Activated CD8-positive, alpha-beta T cell treated with anti-CD3 and anti-CD28 coated beads, Interleukin-2, amount 10 ng/mL, durations not matched to agents 7 days and 5 days (primary cell): Measurements from ENCODE around the gene STK25. TPM values are rescaled to one million over a fixed set of nuclear protein-coding genes. Genes with fewer than 3 reads are reported as not detected.
A peak's percentile ranks its signal among the peaks of the same experiment; 100 is the strongest.

ENCODE experiments used
- ATAC-seq: fragments of 150-1000 bp; cut with Tn5 transposase; one replicate; pipeline ENCODE4 v1.10.0; 2021; ENCODE audit warnings: moderate library complexity
- CTCF ChIA-PET: fragments of 350-600 bp; sonication (Branson Sonifier 250); formaldehyde crosslinking; loops from one replicate; lab custom pipeline; 2021; ENCODE audit warnings: antibody characterized with exemption; lab: Charles Lee
- POLR2A ChIA-PET: fragments of 350-600 bp; sonication (Branson Sonifier 250); formaldehyde crosslinking; loops from one replicate; lab custom pipeline; 2021; ENCODE audit warnings: antibody characterized with exemption; lab: Charles Lee
- DNase-seq: peaks from one replicate; pipeline ENCODE4 v3.0.0-alpha.2; 2020
- H3K27ac Mint-ChIP-seq: one replicate; pipeline ENCODE4 v1.8.0; 2021; ENCODE audit warnings: mild to moderate bottlenecking, mixed read lengths
- H3K27me3 Mint-ChIP-seq: one replicate; pipeline ENCODE4 v1.8.0; 2021; ENCODE audit warnings: low read depth, mixed read lengths
- H3K36me3 Mint-ChIP-seq: one replicate; pipeline ENCODE4 v1.8.0; 2021; ENCODE audit warnings: low read depth, mixed read lengths
- H3K4me1 Mint-ChIP-seq: one replicate; pipeline ENCODE4 v1.8.0; 2021; ENCODE audit warnings: low read depth, mixed read lengths
- H3K4me3 Mint-ChIP-seq: one replicate; pipeline ENCODE4 v1.8.0; 2021; ENCODE audit warnings: mild to moderate bottlenecking, mixed read lengths
- H3K9me3 Mint-ChIP-seq: one replicate; pipeline ENCODE4 v1.8.0; 2022; ENCODE audit warnings: mixed read lengths; ENCODE audit not compliant: insufficient read depth
- microRNA-seq: library from miRNA; unstranded; fragments of <30 nt; microRNA quantifications from one replicate; pipeline ENCODE4 v1.2.0, GENCODE V29; 2022
- total RNA-seq, 2 experiments: library from RNA; stranded (reverse); gene quantifications; one replicate each; pipeline ENCODE4 v1.2.3, GENCODE V29; 2021

Gene STK25
- total RNA-seq, 2 experiments from 2014 or later: 114 to 132 TPM

DNA sequence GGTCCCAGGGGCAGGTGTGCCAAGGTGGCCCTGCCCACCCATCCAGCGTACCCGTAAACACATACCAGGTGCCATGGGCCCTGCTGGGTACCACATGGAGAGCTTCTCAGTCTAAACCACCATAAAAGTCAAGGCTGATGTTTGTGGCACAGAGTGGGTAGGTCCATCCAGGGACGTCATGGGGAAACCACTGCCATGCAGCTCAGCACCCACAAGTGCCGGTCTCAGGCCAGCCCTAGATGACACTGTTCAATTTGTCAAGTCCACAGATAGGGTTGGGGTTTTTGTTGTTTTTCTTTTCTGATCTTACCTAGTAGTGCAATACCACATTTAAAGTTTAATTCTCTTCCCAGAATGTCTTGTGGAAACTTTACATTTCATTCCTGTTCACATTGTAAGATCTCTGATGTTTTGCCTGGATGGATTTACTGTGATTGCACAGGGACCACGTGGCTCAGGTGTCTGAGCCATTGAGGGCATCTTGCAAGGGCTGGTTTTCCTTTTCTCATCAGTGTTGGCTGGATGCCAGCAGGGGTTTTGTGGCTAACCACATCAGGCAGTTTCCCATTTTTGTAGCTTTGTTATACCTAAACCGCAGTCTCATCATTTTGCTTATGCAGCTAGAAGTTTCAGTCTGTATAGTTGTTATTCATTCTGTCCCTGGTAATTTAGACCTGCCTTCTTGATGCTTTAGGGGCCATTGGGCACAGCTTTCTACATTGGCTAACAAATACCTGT is 64.7 kb downstream of the STK25 start:
- ChIA-PET POLR2A (interaction anchor here (0.9 to 1.0 kb wide), 2 partner anchors 13 to 38 kb away, joined by 3 read pairs; no protein-coding TSS in a partner anchor), CTCF (no interaction called here)
- H3K4me3 Mint-ChIP-seq: peak overlapping the region; percentile 16
- H3K27me3 Mint-ChIP-seq: peaks cover 15% of the 10 kb centered on the region
- H3K4me1 Mint-ChIP-seq: peaks cover 35% of the 10 kb centered on the region
- H3K27ac Mint-ChIP-seq: peak overlapping the region; percentile 74
- peaks cover 27% of the 10 kb centered on the region for H3K36me3 Mint-ChIP-seq
- DNase-seq (peak; percentile 89), ATAC-seq (peak; percentile 82)
- no peaks in the 10 kb centered on the region for H3K9me3 Mint-ChIP-seq

Small RNAs within 50 kb of the gene (microRNA-seq; reads per million reads assigned to microRNA genes)
- not detected for gene MIR3133

Other genes with a start within 250 kb of the STK25 start
- 100 to 1,000 TPM; 186 to 187 TPM for gene HDLBP, start 192.9 kb downstream of the STK25 start, total RNA-seq
- 100 to 1,000 TPM; 247 TPM for gene SEPTIN2, start 192.7 kb downstream of the STK25 start, total RNA-seq
- 10 to 100 TPM; 19.3 to 22.7 TPM for gene FARP2, start 152.3 kb downstream of the STK25 start, total RNA-seq
- gene BOK, start 50.2 kb upstream of the STK25 start, total RNA-seq: not detected
- 10 to 100 TPM; 32.3 to 37.4 TPM for gene THAP4, start 128.6 kb upstream of the STK25 start, total RNA-seq
- gene ATG4B, start 129.1 kb upstream of the STK25 start, total RNA-seq: 10 to 100 TPM; 81.2 to 94.6 TPM
- gene DTYMK, start 178.2 kb upstream of the STK25 start, total RNA-seq: 100 to 1,000 TPM; 101 to 103 TPM
- gene ING5, start 193.5 kb upstream of the STK25 start, total RNA-seq: 10 to 100 TPM; 36.7 to 38.5 TPM
- gene D2HGDH, start 226.0 kb upstream of the STK25 start, total RNA-seq: 10 to 100 TPM; 26.3 to 28.0 TPM